Spleen (tissue), 7 donors: ENCODE measurements around the gene FIGN.

ENCODE experiments used
- POLR2A ChIP-seq, 3 donors: fragments of 450-650 bp; IDR thresholded peaks; one replicate each; pipeline ENCODE4 v1.5.1; 2017; ENCODE audit warnings: antibody characterized with exemption in 3 of 3, mild to moderate bottlenecking in 1 of 3
- POLR2AphosphoS5 ChIP-seq, 3 donors: sonication (generic); formaldehyde crosslinking; IDR thresholded peaks; one replicate each; pipeline ENCODE4 v1.5.1; 2017; ENCODE audit warnings: antibody characterized with exemption in 3 of 3
- TF ChIP-seq, protein P1 (sequence below), 11 experiments: fragments of 200-600 bp in 7 of 11; fragments of 450-650 bp in 4 of 11; sonication (generic) in 4 of 11; IDR thresholded peaks in 8 of 11; conservative IDR thresholded peaks in 3 of 11; 1 replicate in 7 of 11; 2 replicates in 4 of 11; pipeline versions ENCODE4 v1.4.0 to v1.8.0; 2016 to 2021; ENCODE audit warnings: antibody characterized with exemption in 11 of 11, inconsistent platforms in 4 of 11, mild to moderate bottlenecking in 1 of 11
- donor health status: DM: no; HTN: no; CAD: no; lungs with moderate emphysema.
- donor health status: DM: no; HTN: no; CAD: no.
- donor health status: DM: no; HTN: no; CAD: no.

DNA sequence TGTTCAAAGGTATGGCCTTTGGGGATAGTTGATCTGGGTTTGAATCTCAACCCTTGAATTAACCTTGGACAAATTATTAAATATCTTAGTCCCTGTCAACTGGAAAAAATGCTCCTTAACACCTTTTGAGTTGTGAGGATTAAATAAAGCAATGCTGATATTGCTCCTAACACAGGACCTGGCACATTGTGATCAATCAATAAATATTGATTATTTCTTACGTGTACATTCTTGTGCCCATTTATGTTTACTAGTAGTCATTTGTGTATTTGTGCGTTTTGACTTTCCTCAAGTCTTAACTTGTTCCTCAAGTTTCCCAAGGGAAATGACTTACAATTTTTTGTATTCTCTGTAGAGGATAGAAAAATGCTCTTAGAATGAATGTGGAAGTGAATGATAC is 19.6 kb upstream of the FIGN start:
- TF ChIP-seq, protein P1, sequence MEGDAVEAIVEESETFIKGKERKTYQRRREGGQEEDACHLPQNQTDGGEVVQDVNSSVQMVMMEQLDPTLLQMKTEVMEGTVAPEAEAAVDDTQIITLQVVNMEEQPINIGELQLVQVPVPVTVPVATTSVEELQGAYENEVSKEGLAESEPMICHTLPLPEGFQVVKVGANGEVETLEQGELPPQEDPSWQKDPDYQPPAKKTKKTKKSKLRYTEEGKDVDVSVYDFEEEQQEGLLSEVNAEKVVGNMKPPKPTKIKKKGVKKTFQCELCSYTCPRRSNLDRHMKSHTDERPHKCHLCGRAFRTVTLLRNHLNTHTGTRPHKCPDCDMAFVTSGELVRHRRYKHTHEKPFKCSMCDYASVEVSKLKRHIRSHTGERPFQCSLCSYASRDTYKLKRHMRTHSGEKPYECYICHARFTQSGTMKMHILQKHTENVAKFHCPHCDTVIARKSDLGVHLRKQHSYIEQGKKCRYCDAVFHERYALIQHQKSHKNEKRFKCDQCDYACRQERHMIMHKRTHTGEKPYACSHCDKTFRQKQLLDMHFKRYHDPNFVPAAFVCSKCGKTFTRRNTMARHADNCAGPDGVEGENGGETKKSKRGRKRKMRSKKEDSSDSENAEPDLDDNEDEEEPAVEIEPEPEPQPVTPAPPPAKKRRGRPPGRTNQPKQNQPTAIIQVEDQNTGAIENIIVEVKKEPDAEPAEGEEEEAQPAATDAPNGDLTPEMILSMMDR (IDR thresholded peaks at IDR 0.05 in 8 of 11, conservative IDR thresholded peaks at IDR 0.05 in 3 of 11): no peak
- TF ChIP-seq POLR2AphosphoS5 (IDR thresholded peaks at IDR 0.05): no peak
- TF ChIP-seq POLR2A (IDR thresholded peaks at IDR 0.05): no peak
